NCI-H187 treated with DMSO at 0.1 percent for 48 hours (cell line): Measurements from ENCODE around the gene IGIP.
A peak's percentile ranks its signal among the peaks of the same experiment; 100 is the strongest.

Source experiments
- DNase-seq: peaks from one replicate; lab custom pipeline; 2025; lab: John Stamatoyannopoulos, UW

Gene IGIP

GRCh38 chr5:140111011-140111858, 14.5 kb upstream of the IGIP start:
- DNase-seq: no peak

GRCh38 chr5:140111859-140112551, 13.7 kb upstream of the IGIP start:
- DNase-seq: no peak

- no peak for DNase-seq
These were observed 13.0 kb upstream of the IGIP start for GRCh38 chr5:140112685-140113179.

GRCh38 chr5:140113180-140113698, 12.5 kb upstream of the IGIP start:
- no peak for DNase-seq

GRCh38 chr5:140113699-140114263, 12.0 kb upstream of the IGIP start, which contains the start of gene PURA:
PURA (plus strand) TSS chr5:140114109; CDS start chr5:140114182, 73 bp downstream.
- peak; percentile 52 for DNase-seq

GRCh38 chr5:140114341-140115185, 11.2 kb upstream of the IGIP start:
- DNase-seq: no peak

- DNase-seq: no peak
These were observed 10.6 kb upstream of the IGIP start for GRCh38 chr5:140115186-140115500.

GRCh38 chr5:140116716-140117115, 9.0 kb upstream of the IGIP start:
- DNase-seq: no peak

GRCh38 chr5:140117523-140117922, 8.2 kb upstream of the IGIP start:
- no peak for DNase-seq

- no peak for DNase-seq
These were observed 7.3 kb upstream of the IGIP start for GRCh38 chr5:140118302-140118936.

- DNase-seq: no peak
These were observed 727 bp downstream of the IGIP start for GRCh38 chr5:140126315-140127012.

GRCh38 chr5:140128376-140128775, 2.6 kb downstream of the IGIP start:
- no peak for DNase-seq

- no peak for DNase-seq
These were observed 5.4 kb downstream of the IGIP start for GRCh38 chr5:140130949-140131733.

GRCh38 chr5:140131967-140132409, 6.3 kb downstream of the IGIP start:
- no peak for DNase-seq

GRCh38 chr5:140133514-140134167, 7.9 kb downstream of the IGIP start:
- no peak for DNase-seq

- no peak for DNase-seq
These were observed 8.7 kb downstream of the IGIP start for GRCh38 chr5:140134277-140134935.

- DNase-seq: no peak
These were observed 9.4 kb downstream of the IGIP start for GRCh38 chr5:140135127-140135526.

- DNase-seq: no peak
These were observed 10.9 kb downstream of the IGIP start for GRCh38 chr5:140136624-140137023.

GRCh38 chr5:140140435-140140834, 14.7 kb downstream of the IGIP start:
- DNase-seq: no peak
